HG03342 (cell line): Measurements from ENCODE around the gene PRR3.
A peak's percentile ranks its signal among the peaks of the same experiment; 100 is the strongest.
"Not testable (repeated sequence)": the region's sequence is repeated elsewhere in the genome, so short reads cannot be mapped to it uniquely, and the experiment has no call there.

ENCODE experiments used
- ATAC-seq: cut with Tn5 transposase; IDR thresholded peaks from one replicate; pipeline ENCODE4 v1.9.1; 2021; ENCODE audit warnings: mild to moderate bottlenecking, moderate library complexity; ENCODE audit not compliant: unreplicated experiment

The PRR3 gene

GRCh38 chr6:30556906-30557682 lies at the start of gene PRR3:
Gene PRR3 (plus strand): TSS chr6:30557295. CDS start chr6:30557345, 50 bp downstream.
- ATAC-seq: peak; percentile 55

DNA sequence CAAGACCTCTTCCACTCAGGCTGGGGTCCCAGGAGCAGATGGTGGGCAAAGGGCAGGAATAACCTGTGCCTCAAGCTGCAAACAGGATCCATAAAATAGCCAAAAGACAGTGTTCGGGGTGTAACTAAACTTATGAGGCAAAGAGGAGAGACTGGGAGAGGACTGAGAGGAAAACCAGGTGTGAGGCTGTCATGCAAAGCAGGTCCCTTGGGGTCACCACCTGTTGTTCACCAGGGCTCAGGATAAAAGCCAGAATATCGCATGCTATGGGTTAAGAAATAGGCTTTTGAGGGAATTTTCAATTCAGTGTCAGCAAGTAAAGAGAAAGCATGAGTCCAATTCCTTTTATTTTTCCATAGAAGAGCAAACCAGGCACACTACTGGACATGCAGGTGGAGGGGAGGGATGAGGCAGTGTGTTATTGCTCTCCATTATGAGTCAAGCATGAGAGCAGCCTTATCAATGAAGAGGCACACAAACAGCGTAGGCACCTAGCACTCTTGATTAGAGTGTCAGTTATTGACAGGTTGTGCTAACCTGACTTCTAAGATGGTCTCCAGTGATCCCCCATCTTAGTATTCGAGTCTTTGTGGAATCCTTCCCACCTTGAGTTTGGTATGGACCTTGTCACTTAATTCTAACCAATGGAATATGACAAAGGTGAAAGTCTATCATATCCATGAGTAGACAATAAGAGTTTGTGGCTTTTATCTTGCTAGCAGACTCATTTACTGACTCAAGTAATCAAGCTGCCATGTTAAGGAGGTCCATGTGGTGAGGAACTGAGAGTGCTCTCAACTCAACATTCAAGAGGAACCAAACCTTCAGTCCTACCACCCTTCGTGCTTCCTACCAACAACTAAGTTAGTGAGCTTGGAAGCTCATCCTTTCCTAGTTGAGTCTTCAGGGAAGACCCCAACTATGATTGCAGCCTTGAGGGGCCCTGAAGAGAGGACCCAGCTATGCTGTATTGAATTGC lies 49.0 kb upstream of the PRR3 start:
- no peak for ATAC-seq

DNA sequence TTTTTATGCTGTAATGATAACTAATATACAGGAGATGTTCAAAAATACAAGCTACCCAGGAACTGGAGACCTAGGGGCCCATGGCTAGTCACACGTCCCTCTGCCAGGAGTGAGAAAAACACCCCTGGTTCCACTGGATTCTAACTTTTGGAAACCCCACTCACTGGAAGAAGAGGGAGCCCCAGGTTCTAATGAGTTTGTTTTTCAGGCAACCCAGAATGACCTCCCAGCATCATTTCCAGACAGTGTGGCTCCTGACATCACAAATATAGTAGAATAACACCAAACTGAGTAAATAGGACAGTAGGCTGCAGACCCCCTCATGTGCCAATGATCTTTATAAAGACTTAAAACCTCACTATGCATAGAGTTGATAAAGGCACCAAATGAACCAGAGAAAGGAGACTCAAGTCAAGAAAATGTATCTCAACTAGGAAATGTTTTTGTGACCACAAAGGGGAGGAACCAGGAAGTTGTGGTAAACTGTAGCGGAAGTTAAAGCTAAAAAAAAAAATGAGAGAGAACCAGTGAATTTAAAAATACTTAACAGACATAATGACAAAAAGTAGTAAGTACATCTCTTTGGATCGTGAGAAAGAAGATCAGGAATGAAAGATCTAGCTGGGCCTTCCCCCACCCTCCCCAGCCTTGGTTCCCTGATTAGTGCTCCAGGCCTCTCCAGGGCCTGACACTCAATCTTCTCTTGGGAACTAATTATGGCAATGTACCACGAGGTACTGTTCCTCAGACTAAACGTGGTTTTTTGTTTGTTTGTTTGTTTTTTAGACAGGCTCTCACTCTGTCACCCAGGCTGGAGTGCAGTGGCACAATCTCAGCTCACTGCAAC lies 48.0 kb upstream of the PRR3 start:
- peak; percentile 45 for ATAC-seq

DNA sequence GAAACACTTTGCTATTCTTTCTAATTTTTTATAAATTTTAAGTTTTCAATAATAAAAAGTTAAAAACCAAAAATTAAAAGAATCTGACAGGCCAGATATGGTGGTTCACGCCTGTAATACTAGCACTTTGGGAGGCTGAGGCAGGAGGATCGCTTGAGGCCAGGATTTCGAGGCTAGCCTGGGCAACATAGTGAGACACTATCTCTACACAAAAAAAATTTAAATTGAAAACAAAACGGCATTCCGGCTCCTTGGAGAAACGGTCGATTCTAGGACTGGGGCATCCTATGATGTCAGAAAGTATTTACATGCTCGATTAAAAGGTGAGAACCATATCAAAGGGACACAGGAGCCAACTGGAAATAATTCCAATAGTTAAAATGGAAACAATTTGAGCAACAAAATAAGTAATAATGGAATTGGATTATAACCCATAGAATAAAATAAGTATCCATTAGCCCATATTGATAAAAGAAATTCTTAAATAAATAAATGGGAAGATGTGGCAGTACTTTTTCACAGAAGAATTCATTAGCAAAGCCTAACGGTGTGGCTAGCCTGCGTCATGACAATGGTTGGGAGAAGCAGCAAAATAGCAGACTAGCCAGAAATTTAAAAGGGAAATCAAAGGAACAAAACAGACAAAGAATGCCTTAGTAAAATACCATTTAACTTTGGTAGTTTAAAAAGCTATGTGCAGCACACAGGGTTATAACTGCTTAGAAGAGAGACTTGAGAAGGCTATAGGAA lies 46.5 kb upstream of the PRR3 start:
- ATAC-seq: no peak

GRCh38 chr6:30511169-30511546 lies 45.9 kb upstream of the PRR3 start:
- ATAC-seq: no peak

DNA sequence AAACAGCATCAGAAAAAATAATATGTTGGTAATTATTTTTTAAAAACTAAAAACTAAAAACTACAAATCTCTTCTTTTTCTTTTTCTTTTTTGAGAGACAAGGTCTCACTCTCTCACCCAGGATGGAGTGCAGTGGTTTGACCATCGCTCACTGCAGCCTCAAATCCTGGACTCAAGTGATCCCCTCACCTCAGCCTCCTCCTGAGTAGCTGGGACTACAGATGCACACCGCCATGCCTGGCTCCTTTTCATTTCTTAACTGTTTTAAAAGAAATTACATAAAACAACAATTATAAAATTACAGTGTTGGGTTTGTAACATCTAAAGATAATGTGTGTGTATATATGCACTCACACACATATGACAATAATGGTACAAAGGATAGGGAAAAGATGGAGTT lies 43.6 kb upstream of the PRR3 start:
- no peak for ATAC-seq

DNA sequence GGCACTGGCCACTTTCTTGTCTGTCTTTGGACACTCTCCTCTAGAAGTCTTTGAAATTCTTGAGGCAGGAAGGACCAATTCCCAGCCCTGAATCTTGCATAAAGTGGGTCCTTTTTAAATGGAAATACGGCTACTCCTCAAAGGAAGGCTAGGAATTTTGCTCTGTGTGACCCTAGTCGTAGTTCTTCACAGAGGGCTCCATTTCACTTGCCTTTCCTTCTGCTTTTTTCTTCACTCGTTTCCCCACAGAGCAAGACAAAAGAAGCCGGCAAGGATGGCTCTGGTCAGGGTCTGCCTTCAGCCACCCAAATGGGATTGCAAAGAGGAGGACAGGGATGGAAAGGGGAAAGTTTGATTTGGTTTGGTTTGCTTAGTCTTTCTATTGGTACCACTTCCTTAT lies 42.0 kb upstream of the PRR3 start:
- no peak for ATAC-seq

- peak; percentile 75 for ATAC-seq
These were observed 40.9 kb upstream of the PRR3 start for GRCh38 chr6:30515944-30516753.

DNA sequence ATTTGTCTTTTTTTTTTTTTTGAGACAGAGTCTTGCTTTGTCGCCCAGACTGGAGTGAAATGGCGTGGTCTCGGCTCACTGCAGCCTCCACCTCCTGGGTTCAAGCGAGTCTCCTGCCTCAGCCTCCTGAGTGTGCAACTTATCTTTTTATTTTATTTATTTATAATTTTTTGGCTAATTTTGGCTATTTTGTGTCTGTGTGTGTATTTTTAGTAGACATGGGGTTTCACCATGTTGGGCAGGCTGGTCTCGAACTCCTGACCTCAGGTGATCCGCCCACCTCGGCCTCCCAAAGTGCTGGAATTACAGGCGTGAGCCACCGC lies 40.4 kb upstream of the PRR3 start:
- ATAC-seq: not testable (repeated sequence)

DNA sequence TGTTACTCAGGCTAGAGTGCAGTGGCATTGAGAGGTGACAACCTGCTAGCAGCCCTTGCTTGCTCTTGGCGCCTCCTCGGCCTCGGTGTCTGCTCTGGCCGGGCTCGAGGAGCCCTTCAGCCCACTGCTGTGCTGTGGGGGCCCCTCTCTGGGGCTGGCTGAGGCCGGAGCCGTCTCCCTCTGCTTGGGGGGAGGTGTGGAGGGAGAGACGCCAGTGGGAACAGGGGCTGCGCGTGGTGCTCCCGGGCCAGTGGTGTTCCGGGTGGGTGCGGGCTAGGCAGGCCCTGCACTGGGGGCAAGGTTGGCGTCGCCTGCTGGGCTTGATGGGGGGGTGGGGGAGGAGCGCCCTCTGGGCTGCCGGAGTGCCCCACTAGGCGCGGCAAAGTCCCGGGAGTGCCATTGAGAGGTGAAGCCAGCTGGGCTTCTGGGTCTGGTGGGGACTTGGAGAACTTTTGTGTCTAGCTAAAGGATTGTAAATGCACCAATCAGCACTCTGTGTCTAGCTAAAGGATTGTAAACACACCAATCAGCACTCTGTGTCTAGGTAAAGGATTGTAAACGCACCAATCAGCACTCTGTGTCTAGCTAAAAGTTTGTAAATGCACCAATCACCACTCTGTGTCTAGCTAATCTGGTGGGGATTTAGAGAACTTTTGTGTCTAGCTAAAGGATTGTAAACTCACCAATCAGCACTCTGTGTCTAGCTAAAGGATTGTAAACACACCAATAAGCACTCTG lies 39.2 kb upstream of the PRR3 start:
- ATAC-seq: not testable (repeated sequence)

- ATAC-seq: not testable (repeated sequence)
These were observed 38.5 kb upstream of the PRR3 start for GRCh38 chr6:30518505-30519145.

DNA sequence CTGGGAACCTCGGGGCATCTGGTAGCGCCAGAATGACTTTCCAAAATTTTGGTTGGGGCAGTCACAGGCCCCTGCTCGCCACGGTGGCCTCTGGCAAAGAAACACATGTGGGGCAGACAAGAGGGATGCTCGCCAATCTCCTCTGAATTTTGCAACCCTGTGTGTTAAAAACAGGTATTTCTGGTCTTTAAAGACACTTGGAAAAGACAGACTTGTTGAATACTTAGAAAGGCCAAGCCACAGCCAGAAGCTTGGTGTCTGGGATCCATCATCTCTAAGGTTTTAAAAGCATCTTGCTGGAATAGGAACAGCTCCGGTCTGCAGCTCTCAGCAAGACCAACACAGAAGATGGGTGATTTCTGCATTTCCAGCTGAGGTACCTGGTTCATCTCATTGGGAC lies 36.6 kb upstream of the PRR3 start:
- no peak for ATAC-seq

DNA sequence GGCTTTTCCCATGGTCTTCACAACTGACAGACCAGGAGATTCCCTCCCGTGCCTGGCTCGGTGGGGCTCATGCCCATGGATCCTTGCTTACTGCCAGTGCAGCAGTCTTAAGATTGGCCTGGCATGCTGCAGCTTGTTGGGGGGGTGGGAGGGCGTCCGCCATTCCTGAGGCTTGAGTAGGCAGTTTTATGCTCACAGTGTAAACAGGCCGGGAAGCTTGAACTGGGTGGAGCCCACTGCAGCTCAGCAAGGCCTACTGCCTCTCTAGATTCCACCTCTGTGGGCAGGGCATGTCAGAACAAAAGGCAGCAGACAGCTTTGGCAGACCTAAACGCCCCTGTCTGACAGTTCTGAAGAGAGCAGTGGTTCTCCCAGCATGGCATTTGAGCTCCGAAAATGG lies 36.0 kb upstream of the PRR3 start:
- not testable (repeated sequence) for ATAC-seq

DNA sequence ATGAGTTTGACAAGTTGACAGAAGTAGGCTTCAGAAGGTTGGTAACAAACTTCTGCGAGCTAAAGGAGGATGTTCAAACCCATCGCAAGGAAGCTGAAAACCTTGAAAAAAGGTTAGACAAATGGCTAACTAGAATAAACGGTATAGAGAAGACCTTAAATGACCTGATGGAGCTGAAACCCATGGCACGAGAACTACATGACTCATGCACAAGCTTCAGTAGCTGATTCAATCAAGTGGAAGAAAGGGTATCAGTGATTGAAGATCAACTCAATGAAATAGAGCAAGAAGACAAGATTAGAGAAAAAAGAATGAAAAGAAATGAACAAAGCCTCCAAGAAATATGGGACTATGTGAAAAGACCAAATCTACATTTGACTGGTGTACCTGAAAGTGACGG lies 35.1 kb upstream of the PRR3 start:
- ATAC-seq: not testable (repeated sequence)

DNA sequence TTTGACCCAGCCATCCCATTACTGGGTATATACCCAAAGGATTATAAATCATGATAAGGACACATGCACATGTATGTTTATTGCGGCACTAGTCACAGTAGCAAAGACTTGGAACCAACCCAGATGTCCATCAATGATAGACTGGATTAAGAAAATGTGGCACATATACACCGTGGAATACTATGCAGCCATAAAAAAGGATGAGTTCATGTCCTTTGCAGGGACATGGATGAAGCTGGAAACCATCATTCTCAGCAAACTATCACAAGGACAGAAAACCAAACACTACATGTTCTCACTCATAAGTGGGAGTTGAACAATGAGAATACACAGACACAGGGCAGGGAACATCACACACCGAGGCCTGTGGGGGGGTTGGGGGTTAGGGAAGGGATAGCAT lies 30.7 kb upstream of the PRR3 start:
- not testable (repeated sequence) for ATAC-seq

DNA sequence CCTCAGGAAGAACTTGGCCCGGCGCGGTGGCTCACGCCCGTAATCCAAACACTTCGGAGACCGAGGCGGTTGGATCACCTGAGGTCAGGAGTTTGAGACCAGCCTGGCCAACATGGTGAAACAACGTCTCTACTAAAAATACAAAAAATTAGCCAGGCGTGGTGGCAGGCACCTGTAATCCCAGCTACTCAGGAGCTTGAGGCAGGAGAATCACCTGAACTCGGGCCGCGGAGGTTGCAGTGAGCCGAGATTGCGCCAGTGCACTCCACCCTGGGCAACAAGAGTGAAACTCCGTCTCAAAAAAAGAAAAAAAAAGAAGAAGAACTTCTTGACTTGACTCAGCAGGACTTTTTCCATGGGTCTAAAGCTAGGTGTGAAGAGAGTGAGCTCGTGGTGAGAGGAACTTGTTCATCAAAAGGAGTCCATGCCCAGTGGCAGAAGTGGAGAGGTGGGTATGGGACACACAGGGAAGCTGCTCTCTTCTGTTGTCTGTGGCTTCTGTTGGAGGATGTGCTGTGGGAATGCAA lies 27.7 kb upstream of the PRR3 start:
- not testable (repeated sequence) for ATAC-seq

DNA sequence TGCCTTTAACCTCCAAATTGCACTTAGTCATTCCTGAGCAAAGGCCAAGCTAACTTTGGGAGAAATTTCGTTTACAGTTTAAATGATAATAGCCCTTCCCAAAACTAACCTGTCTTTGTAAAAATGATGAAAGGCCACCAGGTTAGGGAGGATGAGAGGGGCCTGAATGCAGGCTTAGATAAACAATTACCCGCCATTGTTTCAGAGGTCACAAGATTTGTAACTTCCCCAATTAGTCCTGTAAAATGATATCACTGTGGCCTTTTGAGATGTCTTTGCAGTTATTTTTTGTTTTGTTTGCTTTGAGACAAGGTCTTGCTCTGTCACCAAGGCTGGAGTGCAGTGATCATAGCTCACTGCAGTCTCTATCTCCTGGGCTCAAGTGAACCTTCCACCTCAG lies 27.1 kb upstream of the PRR3 start:
- no peak for ATAC-seq
